NCI-H1092 treated with DMSO at 0.1 percent for 48 hours (cell line): Measurements from ENCODE around the gene GTF2H2C_2.
"Not testable (repeated sequence)": the region's sequence is repeated elsewhere in the genome, so short reads cannot be mapped to it uniquely, and the experiment has no call there.

ENCODE experiments used
- DNase-seq: peaks from one replicate; lab custom pipeline; 2025; lab: John Stamatoyannopoulos, UW

Gene GTF2H2C_2

DNA sequence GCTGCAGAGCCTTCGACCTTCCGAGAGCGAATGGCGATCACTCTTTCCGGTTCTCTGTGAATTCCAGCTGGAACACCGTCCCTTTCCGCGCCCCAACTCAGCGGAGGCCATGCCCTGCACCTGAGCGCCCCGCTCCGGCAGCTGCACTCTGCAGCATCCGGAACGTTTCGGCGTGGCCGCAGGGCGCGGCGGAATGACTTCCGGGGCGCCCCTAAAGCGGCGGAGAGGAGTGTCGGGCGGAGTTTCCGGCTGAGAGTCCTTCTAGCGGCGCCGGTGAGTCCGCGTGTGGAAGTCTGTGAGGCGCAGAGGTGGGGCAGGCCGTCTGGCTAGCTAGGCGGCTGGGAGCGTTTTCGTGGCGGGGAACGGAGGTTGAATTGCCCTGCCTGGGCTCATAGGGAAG, at the start of gene GTF2H2C_2:
TSS of gene GTF2H2C_2 (plus strand) at position 252 of the 400 bp plus-strand sequence.
- not testable (repeated sequence) for DNase-seq

DNA sequence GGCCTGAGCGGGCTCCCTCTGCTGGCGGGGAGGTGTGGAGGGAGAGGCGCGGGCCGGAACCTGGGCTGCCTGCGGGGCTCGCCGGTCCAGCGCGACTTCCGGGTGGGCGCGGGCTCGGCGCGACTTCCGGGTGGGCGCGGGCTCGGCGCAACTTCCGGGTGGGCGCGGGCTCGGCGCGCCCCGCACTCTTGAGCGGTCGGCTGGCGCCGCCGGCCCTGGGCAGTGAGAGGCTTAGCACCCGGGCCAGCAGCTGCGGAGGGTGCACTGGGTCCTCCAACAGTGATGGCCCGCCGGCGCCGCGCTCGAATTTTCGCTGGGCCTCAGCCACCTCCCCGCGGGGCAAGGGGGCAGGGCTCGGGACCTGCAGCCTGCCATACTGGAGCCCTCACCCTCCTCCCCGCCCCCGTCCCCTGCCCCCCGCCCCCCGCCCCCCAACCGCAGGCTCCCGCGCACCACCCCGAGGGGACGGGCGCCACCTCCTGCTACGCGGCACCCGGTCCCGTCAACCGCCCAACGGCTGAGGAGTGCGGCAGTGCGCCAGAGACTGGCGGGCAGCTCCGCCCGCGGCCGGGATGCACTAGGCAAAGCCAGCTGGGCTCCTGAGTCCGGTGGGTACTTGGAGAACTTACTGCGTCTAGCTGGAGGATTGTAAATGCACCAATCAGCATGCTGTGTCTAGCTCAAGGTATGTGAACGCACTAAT, 14.0 kb upstream of the GTF2H2C_2 start:
- DNase-seq, result not testable (repeated sequence)

DNA sequence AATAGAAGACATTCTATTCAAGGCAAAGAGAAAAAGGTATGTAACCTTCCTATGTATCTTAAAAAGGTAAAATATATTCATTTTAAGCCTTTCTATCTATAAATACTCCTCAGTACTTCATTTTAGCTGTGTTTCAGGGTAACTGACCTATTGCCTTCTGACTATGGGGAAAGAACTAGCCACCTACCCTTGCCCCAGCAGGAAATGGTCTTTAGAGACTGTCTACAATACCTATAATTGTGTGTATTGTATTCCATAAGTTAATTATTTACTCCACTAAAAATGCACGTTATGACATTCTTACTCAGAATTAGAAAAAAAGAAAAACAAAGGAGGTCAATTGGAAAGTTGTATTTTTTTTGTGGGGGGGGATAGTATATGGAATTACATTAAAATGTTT, 6.2 kb downstream of the GTF2H2C_2 start:
- DNase-seq, result not testable (repeated sequence)

DNA sequence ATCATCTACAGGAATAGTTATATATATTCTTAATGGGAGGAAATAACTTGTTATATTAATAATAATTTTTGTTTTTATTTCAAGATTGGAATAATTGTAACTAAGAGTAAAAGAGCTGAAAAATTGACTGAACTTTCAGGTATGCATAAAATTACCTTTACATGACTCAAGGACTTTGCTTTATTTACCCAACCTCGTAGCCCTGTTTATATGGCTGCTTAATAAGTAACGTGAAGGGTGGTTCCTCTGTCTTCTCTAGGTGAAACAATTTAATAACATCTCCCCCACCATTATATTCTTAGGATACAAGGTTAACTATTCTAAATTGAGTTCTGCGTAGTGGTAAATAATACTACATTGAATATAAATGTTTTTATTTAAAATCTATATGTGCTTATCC, 8.0 kb downstream of the GTF2H2C_2 start:
- not testable (repeated sequence) for DNase-seq

DNA sequence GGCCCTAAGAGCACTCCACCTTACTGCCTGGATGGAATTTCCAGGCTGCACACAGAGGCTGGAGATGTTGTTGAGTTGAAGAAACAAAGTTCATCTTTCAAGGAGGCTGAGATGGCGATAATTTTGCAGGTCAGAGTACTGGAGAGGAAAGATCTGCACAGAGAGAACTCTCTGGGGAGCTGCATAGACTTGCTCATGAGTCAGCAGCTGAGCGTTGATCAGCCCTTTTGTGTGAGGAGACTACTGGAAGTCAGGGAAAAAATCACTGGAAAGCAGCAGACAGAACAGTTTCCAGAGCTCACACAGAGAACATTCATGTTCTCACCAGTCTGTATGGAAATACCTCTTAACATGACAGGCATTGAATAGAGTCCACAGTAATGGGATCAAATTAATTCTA, 23.4 kb downstream of the GTF2H2C_2 start:
- not testable (repeated sequence) for DNase-seq

DNA sequence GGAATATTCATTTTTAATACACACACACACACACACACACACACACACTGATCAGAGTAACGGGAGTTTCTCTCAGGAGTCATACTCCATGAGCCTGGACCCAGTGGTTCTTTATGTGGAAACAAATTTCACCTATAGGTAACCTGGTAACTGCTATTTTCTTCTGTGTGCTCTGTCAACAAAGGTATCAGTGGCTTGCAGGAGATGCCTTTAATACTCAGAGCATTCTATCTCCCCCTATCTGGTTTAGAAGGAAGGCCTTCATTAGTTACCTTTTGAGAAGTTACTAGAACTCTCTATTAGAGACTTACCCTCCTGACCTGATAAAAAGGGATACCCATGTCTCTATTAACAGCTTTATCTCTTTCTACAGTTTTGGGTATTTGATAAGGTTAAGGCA, 34.4 kb downstream of the GTF2H2C_2 start:
- not testable (repeated sequence) for DNase-seq

DNA sequence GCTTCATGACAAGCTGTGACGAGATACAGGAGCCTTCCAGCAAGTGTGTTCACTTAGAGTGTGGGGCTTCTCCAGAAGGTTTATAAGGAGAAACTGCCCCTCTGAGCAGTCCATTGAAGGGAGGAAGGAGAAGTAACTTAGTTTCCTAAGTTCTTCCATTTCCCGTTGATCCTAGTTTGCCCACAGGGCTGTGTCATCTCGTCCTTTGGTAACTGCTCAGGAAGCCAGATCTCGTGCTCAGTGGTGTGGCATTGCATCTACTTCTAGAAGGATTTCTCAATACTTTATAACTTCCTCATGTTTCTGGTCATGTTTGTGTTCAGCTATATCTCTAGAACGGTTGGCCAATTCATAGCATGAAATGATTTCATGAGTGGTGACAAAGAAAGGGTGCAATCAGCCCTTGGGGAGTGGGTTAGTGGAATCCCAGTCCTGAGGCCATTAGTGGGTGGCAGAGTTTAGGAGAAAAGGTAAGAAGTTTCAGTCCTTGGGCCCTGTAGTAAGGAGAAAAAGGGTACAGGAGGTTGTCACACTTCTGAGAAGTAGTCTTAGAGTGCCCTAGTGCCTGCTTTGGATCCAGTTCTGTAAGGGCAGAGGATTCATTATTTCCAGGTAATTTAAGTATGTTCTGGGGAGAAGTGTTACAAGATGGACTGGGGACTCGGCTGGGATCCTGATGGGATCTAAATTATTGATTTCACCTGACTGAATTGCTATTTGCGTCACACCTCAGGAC, 36.2 kb downstream of the GTF2H2C_2 start:
- DNase-seq, result not testable (repeated sequence)

DNA sequence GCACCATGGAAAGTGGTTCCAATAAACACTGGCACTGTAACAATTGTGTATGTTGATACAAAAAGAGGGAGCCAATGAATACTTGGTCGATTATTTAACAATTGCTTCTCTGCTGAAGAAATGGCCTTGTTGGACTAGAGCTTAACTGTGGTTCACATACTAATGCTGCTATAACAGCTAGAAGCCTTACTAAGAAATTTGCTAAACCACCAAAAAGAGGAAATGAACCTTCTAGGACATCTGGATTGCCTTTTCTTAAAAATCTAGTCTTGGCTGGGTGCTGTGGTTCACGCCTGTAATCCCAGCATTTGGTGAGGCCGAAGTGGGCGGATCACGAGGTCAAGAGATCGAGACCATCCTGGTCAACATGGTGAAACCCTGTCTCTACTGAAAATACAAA, 41.9 kb downstream of the GTF2H2C_2 start:
- DNase-seq, result not testable (repeated sequence)

DNA sequence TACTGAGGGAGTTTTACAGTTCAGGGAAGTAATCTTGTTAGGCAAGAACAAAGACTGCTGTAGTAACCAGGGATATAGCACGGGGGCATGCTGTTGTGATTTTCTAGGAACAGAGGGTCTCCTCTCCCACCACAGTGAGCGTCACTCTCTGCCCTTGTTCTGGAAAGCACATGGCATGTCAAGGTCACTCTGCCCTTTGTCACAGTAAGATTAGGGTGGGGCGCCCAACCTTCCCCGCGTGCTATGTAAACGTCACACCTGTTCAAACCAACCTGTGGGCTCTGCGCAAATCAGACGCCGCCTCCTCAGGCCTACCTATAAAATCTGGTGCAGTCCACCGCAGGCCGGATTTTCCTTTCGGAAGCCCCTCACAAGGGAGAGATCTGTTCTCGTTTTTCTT, 44.0 kb downstream of the GTF2H2C_2 start:
- DNase-seq, result not testable (repeated sequence)

DNA sequence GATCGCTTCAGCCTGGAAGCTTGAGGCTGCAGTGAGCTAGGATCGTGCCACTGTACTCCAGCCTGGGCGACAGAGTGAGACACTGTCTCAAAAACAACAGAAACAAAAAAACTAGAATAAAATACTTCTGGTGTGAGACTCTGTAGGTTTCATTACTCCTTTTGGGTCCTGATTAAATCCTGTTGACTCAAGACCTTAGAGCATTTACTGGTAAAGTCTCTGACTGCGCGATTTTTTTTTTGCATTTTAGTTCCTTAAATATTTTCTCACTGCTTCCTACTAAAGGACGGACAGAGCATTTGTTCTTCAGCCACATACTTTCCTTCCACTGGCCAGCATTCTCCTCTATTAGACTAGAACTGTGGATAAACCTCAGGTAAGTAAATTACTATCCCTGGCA, 46.8 kb downstream of the GTF2H2C_2 start:
- not testable (repeated sequence) for DNase-seq

DNA sequence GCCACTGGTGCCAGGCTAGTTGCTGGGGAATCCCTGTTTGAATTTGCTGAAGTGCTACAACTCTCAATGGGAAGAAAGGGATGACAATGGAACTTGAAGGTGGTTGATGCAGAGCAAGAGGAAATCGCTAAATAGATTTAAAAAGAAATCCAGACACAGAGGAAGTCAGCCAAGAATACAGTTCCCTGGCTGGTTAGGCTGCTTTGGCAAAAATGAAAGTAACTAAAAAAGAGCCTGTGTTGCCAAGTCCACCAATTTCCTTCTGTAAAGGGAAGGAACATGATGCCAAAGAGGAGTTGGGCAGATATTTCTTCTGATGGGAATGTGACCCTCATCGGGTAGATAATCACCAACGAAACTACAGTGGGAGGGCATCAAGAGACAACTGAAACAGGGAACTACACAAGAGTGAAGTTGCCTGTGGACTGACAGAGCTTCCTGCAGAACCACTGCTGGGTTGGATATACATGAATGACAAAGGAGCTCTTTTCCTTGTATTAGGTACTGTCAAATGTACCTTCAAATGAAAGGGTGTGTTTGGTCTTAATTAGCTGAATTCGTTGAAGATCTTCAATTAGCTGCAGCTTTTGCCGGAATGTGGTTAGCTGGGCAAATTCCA, 49.0 kb downstream of the GTF2H2C_2 start:
- not testable (repeated sequence) for DNase-seq

DNA sequence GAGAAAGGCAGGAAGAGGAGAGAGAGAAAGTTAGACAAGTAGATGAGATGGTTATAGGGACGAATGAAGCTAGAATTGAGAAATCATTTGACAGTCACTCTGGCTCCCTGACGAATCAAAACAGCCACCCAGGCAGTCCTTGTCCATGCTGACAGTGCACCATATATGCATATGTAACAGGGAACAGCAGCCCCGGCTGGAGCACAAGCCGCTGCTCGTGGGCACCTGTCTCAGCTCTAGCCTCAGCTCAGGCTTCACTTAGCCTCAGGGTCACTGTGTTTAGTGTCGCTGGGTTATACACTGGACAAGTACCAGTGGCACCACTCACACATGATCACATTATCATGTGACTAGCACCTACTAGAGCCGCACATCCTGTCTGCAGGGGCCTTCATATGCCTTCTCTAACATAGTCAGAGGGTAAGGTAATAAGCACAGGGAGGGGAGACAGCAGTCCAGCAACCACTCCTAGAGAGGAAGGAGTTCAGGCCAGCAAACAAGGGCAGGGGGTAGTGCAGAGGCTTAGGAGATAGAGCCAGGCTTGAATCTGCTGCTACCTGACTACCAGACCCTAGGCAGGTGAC, 54.9 kb downstream of the GTF2H2C_2 start:
- DNase-seq, result not testable (repeated sequence)
